HG03159 (cell line): Measurements from ENCODE around the gene TDRD12.
"Not testable (repeated sequence)": the region's sequence is repeated elsewhere in the genome, so short reads cannot be mapped to it uniquely, and the experiment has no call there.

Source experiments
- ATAC-seq: cut with Tn5 transposase; IDR thresholded peaks from one replicate; pipeline ENCODE4 v1.9.1; 2021; ENCODE audit warnings: mild to moderate bottlenecking, moderate library complexity; ENCODE audit not compliant: unreplicated experiment

Gene TDRD12

GRCh38 chr19:32829345-32829896, 109.9 kb downstream of the TDRD12 start:
- no peak for ATAC-seq

GRCh38 chr19:32830231-32831014, 110.9 kb downstream of the TDRD12 start:
- ATAC-seq, result no peak

GRCh38 chr19:32831611-32832010, 112.0 kb downstream of the TDRD12 start:
- ATAC-seq, result no peak

GRCh38 chr19:32832094-32832493, 112.5 kb downstream of the TDRD12 start:
- not testable (repeated sequence) for ATAC-seq

- ATAC-seq, result not testable (repeated sequence)
These were observed 113.3 kb downstream of the TDRD12 start for GRCh38 chr19:32832825-32833224.

GRCh38 chr19:32833388-32833787, 113.8 kb downstream of the TDRD12 start:
- ATAC-seq, result not testable (repeated sequence)

GRCh38 chr19:32837531-32837930, 118.0 kb downstream of the TDRD12 start:
- ATAC-seq, result no peak

- ATAC-seq, result no peak
These were observed 122.5 kb downstream of the TDRD12 start for GRCh38 chr19:32842061-32842460.

- ATAC-seq, result no peak
These were observed 124.2 kb downstream of the TDRD12 start for GRCh38 chr19:32843716-32844245.

- not testable (repeated sequence) for ATAC-seq
These were observed 128.5 kb downstream of the TDRD12 start for GRCh38 chr19:32848035-32848434.

GRCh38 chr19:32852216-32852615, 132.6 kb downstream of the TDRD12 start:
- ATAC-seq, result no peak

GRCh38 chr19:32856818-32857217, 137.3 kb downstream of the TDRD12 start:
- ATAC-seq, result not testable (repeated sequence)

GRCh38 chr19:32857584-32857983, 138.0 kb downstream of the TDRD12 start:
- ATAC-seq, result no peak

- ATAC-seq, result no peak
These were observed 138.6 kb downstream of the TDRD12 start for GRCh38 chr19:32858155-32858554.

GRCh38 chr19:32858559-32858958, 139.0 kb downstream of the TDRD12 start:
- no peak for ATAC-seq

GRCh38 chr19:32859591-32859990, 140.0 kb downstream of the TDRD12 start:
- no peak for ATAC-seq

GRCh38 chr19:32861596-32861995, 142.0 kb downstream of the TDRD12 start:
- no peak for ATAC-seq

- ATAC-seq, result no peak
These were observed 142.6 kb downstream of the TDRD12 start for GRCh38 chr19:32862173-32862572.

- no peak for ATAC-seq
These were observed 143.2 kb downstream of the TDRD12 start for GRCh38 chr19:32862741-32863140.

- no peak for ATAC-seq
These were observed 143.7 kb downstream of the TDRD12 start for GRCh38 chr19:32863301-32863700.

GRCh38 chr19:32863841-32864240, 144.3 kb downstream of the TDRD12 start:
- no peak for ATAC-seq

GRCh38 chr19:32864318-32865007, 144.9 kb downstream of the TDRD12 start:
- no peak for ATAC-seq
